A549 (cell line): Measurements from ENCODE around the gene ZNF70. TPM values are rescaled to one million over a fixed set of nuclear protein-coding genes. Genes with fewer than 3 reads are reported as not detected.

ENCODE experiments used
- ATAC-seq, 2 experiments: fragments of 200-7000 bp in 1 of 2; fragments of >200 bp in 1 of 2; cut with Nextera tagmentation in 1 of 2; cut with Tn5 transposase in 1 of 2; 3 replicates each; pipeline versions ENCODE4 v1.8.0 to v1.9.1; 2018 to 2020; ENCODE audit warnings: mild to moderate bottlenecking in 1 of 2, moderate library complexity in 1 of 2
- CTCF ChIA-PET: fragments of 300-600 bp; sonication (Branson Sonifier 250); formaldehyde crosslinking; extraction: SDS; loops from one replicate; lab custom pipeline; 2021; ENCODE audit warnings: antibody characterized with exemption, inconsistent platforms; lab: Yijun Ruan, JAX
- POLR2A ChIA-PET: fragments of 350-600 bp; formaldehyde crosslinking; extraction: SDS; loops from one replicate; lab custom pipeline; 2021; ENCODE audit warnings: antibody characterized with exemption, inconsistent platforms; lab: Yijun Ruan, JAX
- DNase-seq, 2 experiments: peaks; one replicate each; pipeline versions ENCODE4 v3.0.0 to v3.0.0-alpha.2; 2011 to 2016; ENCODE audit warnings: low read depth in 1 of 2, low spot score in 1 of 2
- FAIRE-seq: peaks from 2 replicates; lab custom pipeline; 2011; peaks lifted over from hg19 to GRCh38; lab: Jason Lieb, UNC
- H3K27ac ChIP-seq, 2 experiments: fragments of >200 bp; sonication (Bioruptor Twin); formaldehyde crosslinking; 3 replicates each; pipeline ENCODE4 v1.5.1; 2016 to 2017
- H3K4me1 ChIP-seq: fragments of >200 bp; sonication (Bioruptor Twin); formaldehyde crosslinking; 3 replicates; pipeline ENCODE4 v1.6.1; 2016
- H3K4me2 ChIP-seq: fragments of >200 bp; sonication (Bioruptor Twin); formaldehyde crosslinking; 3 replicates; pipeline ENCODE4 v1.6.1; 2016
- H3K4me3 ChIP-seq: fragments of >200 bp; sonication (Bioruptor Twin); formaldehyde crosslinking; 3 replicates; pipeline ENCODE4 v1.5.1; 2016
- H3K9me3 ChIP-seq: fragments of >200 bp; sonication (Bioruptor Twin); formaldehyde crosslinking; 3 replicates; pipeline ENCODE4 v1.6.1; 2016
- BCL3 ChIP-seq: fragments of >200 bp; sonication (Bioruptor Twin); formaldehyde crosslinking; IDR thresholded peaks from 3 replicates; pipeline ENCODE4 v1.6.1; 2016
- BHLHE40 ChIP-seq: IDR thresholded peaks from 2 replicates; pipeline ENCODE4 v1.6.1; 2012; ENCODE audit warnings: low read depth, low read length, inconsistent platforms
- CBX2 ChIP-seq: fragments of 200-600 bp; sonication (generic); IDR thresholded peaks from 2 replicates; pipeline ENCODE4 v1.6.1; 2016; ENCODE audit warnings: low read depth, mild to moderate bottlenecking, borderline replicate concordance
- CBX8 ChIP-seq: fragments of 200-600 bp; sonication (generic); IDR thresholded peaks from 2 replicates; pipeline ENCODE4 v1.6.1; 2016
- CEBPB ChIP-seq, 2 experiments: fragments of >200 bp in 1 of 2; sonication (Bioruptor Twin) in 1 of 2; formaldehyde crosslinking in 1 of 2; IDR thresholded peaks; 2 replicates each; pipeline ENCODE4 v1.6.1; 2012 to 2016
- E2F6 ChIP-seq: IDR thresholded peaks from 2 replicates; pipeline ENCODE4 v1.6.1; 2012; ENCODE audit warnings: low read depth, borderline replicate concordance
- ESRRA ChIP-seq: fragments of 150-350 bp; IDR thresholded peaks from 2 replicates; pipeline ENCODE4 v1.6.1; 2014; ENCODE audit warnings: mild to moderate bottlenecking, low read length, borderline replicate concordance
- HDAC2 ChIP-seq: fragments of 200-600 bp; sonication (generic); IDR thresholded peaks from 2 replicates; pipeline ENCODE4 v1.6.1; 2016
- HEYL ChIP-seq: fragments of 250-450 bp; sonication (Bioruptor Pico); IDR thresholded peaks from 2 replicates; pipeline ENCODE4 v1.8.0; 2021; ENCODE audit warnings: mild to moderate bottlenecking, moderate library complexity
- HOXA7 ChIP-seq: fragments of 250-450 bp; sonication (Bioruptor Pico); IDR thresholded peaks from 2 replicates; pipeline ENCODE4 v1.5.0; 2020; ENCODE audit warnings: mild to moderate bottlenecking, moderate library complexity
- HOXB13 ChIP-seq: fragments of 250-450 bp; sonication (Bioruptor Pico); IDR thresholded peaks from 2 replicates; pipeline ENCODE4 v1.5.0; 2020; ENCODE audit warnings: low read depth, mild to moderate bottlenecking, moderate library complexity
- MAFK ChIP-seq: fragments of 450-650 bp; IDR thresholded peaks from 2 replicates; pipeline ENCODE4 v1.6.1; 2014; ENCODE audit not compliant: partially characterized antibody
- MYC ChIP-seq: IDR thresholded peaks from 2 replicates; pipeline ENCODE4 v1.6.1; 2012; ENCODE audit warnings: mild to moderate bottlenecking, inconsistent platforms, low read length, improper control_type of control experiment, borderline replicate concordance
- NR3C1 ChIP-seq: fragments of >200 bp; sonication (Bioruptor Twin); formaldehyde crosslinking; IDR thresholded peaks from 3 replicates; pipeline ENCODE4 v1.6.1; 2017
- POLR2A ChIP-seq: IDR thresholded peaks from 2 replicates; pipeline ENCODE4 v1.6.1; 2012; ENCODE audit warnings: mild to moderate bottlenecking, low read length
- RAD21 ChIP-seq, 2 experiments: fragments of >200 bp in 1 of 2; sonication (Bioruptor Twin) in 1 of 2; formaldehyde crosslinking in 1 of 2; IDR thresholded peaks in 1 of 2; conservative IDR thresholded peaks in 1 of 2; 2 replicates in 1 of 2; 3 replicates in 1 of 2; pipeline ENCODE4 v1.6.1; 2012 to 2018; ENCODE audit warnings: inconsistent platforms in 1 of 2
- REST ChIP-seq: fragments of 200-600 bp; sonication (generic); IDR thresholded peaks from 2 replicates; pipeline ENCODE4 v1.6.1; 2016; ENCODE audit warnings: antibody characterized with exemption, mild to moderate bottlenecking, moderate library complexity
- SMC3 ChIP-seq: fragments of >200 bp; sonication (Bioruptor Twin); formaldehyde crosslinking; IDR thresholded peaks from 3 replicates; pipeline ENCODE4 v1.6.1; 2018; ENCODE audit warnings: inconsistent platforms
- SREBF2 ChIP-seq: fragments of 450-650 bp; IDR thresholded peaks from 2 replicates; pipeline ENCODE4 v1.6.1; 2014; ENCODE audit warnings: mild to moderate bottlenecking, moderate library complexity
- TFCP2L1 ChIP-seq: fragments of 250-450 bp; sonication (Bioruptor Pico); IDR thresholded peaks from 2 replicates; pipeline ENCODE4 v1.5.0; 2021; ENCODE audit warnings: mild to moderate bottlenecking
- ZNF302 ChIP-seq: fragments of 250-450 bp; sonication (Bioruptor Pico); IDR thresholded peaks from 2 replicates; pipeline ENCODE4 v1.9.0; 2021; ENCODE audit warnings: inconsistent platforms, mild to moderate bottlenecking, moderate library complexity
- WGBS: methylation state at CpG from one replicate; pipeline ENCODE4 v1.1.6; 2017; ENCODE audit errors: missing lambda C conversion rate; 5-methylcytosine and 5-hydroxymethylcytosine counted together
- polyA plus RNA-seq, 4 experiments: library from polyadenylated mRNA; depleted of rRNA in 3 of 4; stranded (reverse); fragments of >200 nt; fragmentation: RNase III in 1 of 4; extraction: RNeasy Plus Mini Kit Qiagen cat#74134 plus additional on column Dnase treatment in 1 of 4; gene quantifications; 2 replicates in 3 of 4; 3 replicates in 1 of 4; pipeline ENCODE4 v1.2.3, GENCODE V29; 2011 to 2017
- TF ChIP-seq, protein P1 (sequence below): fragments of >200 bp; sonication (Bioruptor Twin); formaldehyde crosslinking; IDR thresholded peaks from 2 replicates; pipeline ENCODE4 v1.6.1; 2016
- TF ChIP-seq, protein P2 (sequence below): fragments of >200 bp; sonication (Bioruptor Twin); formaldehyde crosslinking; IDR thresholded peaks from 3 replicates; pipeline ENCODE4 v1.5.1; 2016

ZNF70 gene
- polyA plus RNA-seq, 2 of the 4 experiments (the other 2 are of a cell fraction), result 0.88 to 1.2 TPM

GRCh38 chr22:23722160-23722559, 28.8 kb downstream of the ZNF70 start:
- no peaks in the 10 kb centered on the region for H3K9me3 ChIP-seq
- POLR2A ChIA-PET, result no interaction called here
- DNase-seq (no peak), ATAC-seq (no peak), FAIRE-seq (no peak)
- H3K27ac ChIP-seq, result no peak overlapping the region
- H3K4me2 ChIP-seq, result no peak overlapping the region
- 77% methylated on average over 4 of the region's 4 CpGs for WGBS
- no peak for TF ChIP-seq HEYL (CRISPR knock-in tag)
- no peak for TF ChIP-seq CEBPB (IDR thresholded peaks at IDR 0.05)
- TF ChIP-seq RAD21 (conservative IDR thresholded peaks at IDR 0.05 in 1 of 2, IDR thresholded peaks at IDR 0.05 in 1 of 2), result no peak
- no peak for TF ChIP-seq HDAC2
- TF ChIP-seq, protein P1, sequence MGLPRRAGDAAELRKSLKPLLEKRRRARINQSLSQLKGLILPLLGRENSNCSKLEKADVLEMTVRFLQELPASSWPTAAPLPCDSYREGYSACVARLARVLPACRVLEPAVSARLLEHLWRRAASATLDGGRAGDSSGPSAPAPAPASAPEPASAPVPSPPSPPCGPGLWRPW, result no peak
- no peak for TF ChIP-seq HOXB13 (CRISPR knock-in tag)
- TF ChIP-seq BHLHE40, result no peak
- no peak for TF ChIP-seq BCL3
- TF ChIP-seq ZNF302 (CRISPR knock-in tag), result no peak
- TF ChIP-seq SMC3, result no peak
- TF ChIP-seq ESRRA, result no peak
- TF ChIP-seq, protein P2, sequence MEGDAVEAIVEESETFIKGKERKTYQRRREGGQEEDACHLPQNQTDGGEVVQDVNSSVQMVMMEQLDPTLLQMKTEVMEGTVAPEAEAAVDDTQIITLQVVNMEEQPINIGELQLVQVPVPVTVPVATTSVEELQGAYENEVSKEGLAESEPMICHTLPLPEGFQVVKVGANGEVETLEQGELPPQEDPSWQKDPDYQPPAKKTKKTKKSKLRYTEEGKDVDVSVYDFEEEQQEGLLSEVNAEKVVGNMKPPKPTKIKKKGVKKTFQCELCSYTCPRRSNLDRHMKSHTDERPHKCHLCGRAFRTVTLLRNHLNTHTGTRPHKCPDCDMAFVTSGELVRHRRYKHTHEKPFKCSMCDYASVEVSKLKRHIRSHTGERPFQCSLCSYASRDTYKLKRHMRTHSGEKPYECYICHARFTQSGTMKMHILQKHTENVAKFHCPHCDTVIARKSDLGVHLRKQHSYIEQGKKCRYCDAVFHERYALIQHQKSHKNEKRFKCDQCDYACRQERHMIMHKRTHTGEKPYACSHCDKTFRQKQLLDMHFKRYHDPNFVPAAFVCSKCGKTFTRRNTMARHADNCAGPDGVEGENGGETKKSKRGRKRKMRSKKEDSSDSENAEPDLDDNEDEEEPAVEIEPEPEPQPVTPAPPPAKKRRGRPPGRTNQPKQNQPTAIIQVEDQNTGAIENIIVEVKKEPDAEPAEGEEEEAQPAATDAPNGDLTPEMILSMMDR, result no peak
- TF ChIP-seq HOXA7 (CRISPR knock-in tag), result no peak
- H3K4me3 ChIP-seq, result no peak overlapping the region
- H3K4me1 ChIP-seq, result no peaks in the 10 kb centered on the region; the same call in 2 of the 3 replicates
- CTCF ChIA-PET, result interaction anchor here (0.6 kb wide), 1 partner anchor 82 kb away, joined by 3 read pairs; no protein-coding TSS in a partner anchor

- CTCF ChIA-PET, result no interaction called here
- no peak overlapping the region for H3K4me2 ChIP-seq
- POLR2A ChIA-PET, result no interaction called here
- no peak overlapping the region for H3K27ac ChIP-seq
- FAIRE-seq (no peak), ATAC-seq (no peak), DNase-seq (no peak)
- no peaks in the 10 kb centered on the region for H3K9me3 ChIP-seq
- TF ChIP-seq SREBF2, result no peak
- no peak for TF ChIP-seq CBX2
- TF ChIP-seq MAFK, result no peak
- TF ChIP-seq TFCP2L1 (CRISPR knock-in tag), result no peak
- TF ChIP-seq, protein P1, result no peak
- no peak for TF ChIP-seq POLR2A
- TF ChIP-seq REST, result no peak
- TF ChIP-seq CBX8, result no peak
- TF ChIP-seq E2F6, result no peak
- TF ChIP-seq MYC, result no peak
- no peak for TF ChIP-seq NR3C1
- TF ChIP-seq HDAC2, result no peak
- no peaks in the 10 kb centered on the region; the same call in 2 of the 3 replicates for H3K4me1 ChIP-seq
- H3K4me3 ChIP-seq, result no peak overlapping the region
- 89% methylated on average over 6 of the region's 6 CpGs for WGBS
Observed at GRCh38 chr22:23720855-23721254, 30.1 kb downstream of the ZNF70 start.
